ENCODE results near the gene TOR1A.

The TOR1A gene

GRCh38 chr9:129853614-129854013, 29.7 kb upstream of the TOR1A start:
- in situ Hi-C loops (cut with MboI; ENCODE audit: low sequenced_read_pairs) = no loop called here

GRCh38 chr9:129852579-129852978, 28.6 kb upstream of the TOR1A start:
- in situ Hi-C loops (cut with MboI; ENCODE audit: low sequenced_read_pairs) = no loop called here

- in situ Hi-C loops (cut with MboI; ENCODE audit: low sequenced_read_pairs) = no loop called here
Observed at GRCh38 chr9:129851821-129852220, 27.9 kb upstream of the TOR1A start.

- in situ Hi-C loops (cut with MboI; ENCODE audit: low sequenced_read_pairs) = no loop called here
Observed at GRCh38 chr9:129850821-129851550, 27.1 kb upstream of the TOR1A start.

GRCh38 chr9:129849901-129850300, 26.0 kb upstream of the TOR1A start:
- in situ Hi-C loops (cut with MboI; ENCODE audit: low sequenced_read_pairs) = no loop called here

- in situ Hi-C loops (cut with MboI; ENCODE audit: low sequenced_read_pairs) = no loop called here
Observed at GRCh38 chr9:129848712-129849441, 24.9 kb upstream of the TOR1A start.

GRCh38 chr9:129845373-129845772, 21.4 kb upstream of the TOR1A start:
- in situ Hi-C loops (cut with MboI; ENCODE audit: low sequenced_read_pairs) = no loop called here

- in situ Hi-C loops (cut with MboI; ENCODE audit: low sequenced_read_pairs) = no loop called here
Observed at GRCh38 chr9:129841071-129841470, 17.1 kb upstream of the TOR1A start.

- in situ Hi-C loops (cut with MboI; ENCODE audit: low sequenced_read_pairs) = no loop called here
Observed at GRCh38 chr9:129840034-129840433, 16.1 kb upstream of the TOR1A start.

- in situ Hi-C loops (cut with MboI; ENCODE audit: low sequenced_read_pairs) = no loop called here
Observed at GRCh38 chr9:129839324-129840023, 15.5 kb upstream of the TOR1A start.

GRCh38 chr9:129838707-129839259, 14.8 kb upstream of the TOR1A start:
- in situ Hi-C loops (cut with MboI; ENCODE audit: low sequenced_read_pairs) = no loop called here

GRCh38 chr9:129836311-129837007, 12.5 kb upstream of the TOR1A start:
- in situ Hi-C loops (cut with MboI; ENCODE audit: low sequenced_read_pairs) = no loop called here

- in situ Hi-C loops (cut with MboI; ENCODE audit: low sequenced_read_pairs) = no loop called here
Observed at GRCh38 chr9:129835860-129836223, 11.9 kb upstream of the TOR1A start.

GRCh38 chr9:129835128-129835859, 11.4 kb upstream of the TOR1A start, which contains the start of the genes C9orf78 and USP20:
Gene C9orf78 (minus strand): TSS chr9:129835275. CDS start chr9:129835221, 54 bp downstream.
Gene USP20 (plus strand): TSS chr9:129835458. CDS start chr9:129852556, 17,098 bp downstream.
- in situ Hi-C loops (cut with MboI; ENCODE audit: low sequenced_read_pairs) = no loop called here

- in situ Hi-C loops (cut with MboI; ENCODE audit: low sequenced_read_pairs) = no loop called here
Observed at GRCh38 chr9:129834489-129835127, 10.7 kb upstream of the TOR1A start.

GRCh38 chr9:129832982-129833381, 9.0 kb upstream of the TOR1A start:
- in situ Hi-C loops (cut with MboI; ENCODE audit: low sequenced_read_pairs) = no loop called here

- in situ Hi-C loops (cut with MboI; ENCODE audit: low sequenced_read_pairs) = no loop called here
Observed at GRCh38 chr9:129828969-129829368, 5.0 kb upstream of the TOR1A start.

GRCh38 chr9:129828051-129828450, 4.1 kb upstream of the TOR1A start:
- in situ Hi-C loops (cut with MboI; ENCODE audit: low sequenced_read_pairs) = no loop called here

- in situ Hi-C loops (cut with MboI; ENCODE audit: low sequenced_read_pairs) = no loop called here
Observed at GRCh38 chr9:129826759-129827158, 2.8 kb upstream of the TOR1A start.

- in situ Hi-C loops (cut with MboI; ENCODE audit: low sequenced_read_pairs) = no loop called here
Observed at GRCh38 chr9:129826344-129826743, 2.4 kb upstream of the TOR1A start.
